Adrenal gland (tissue), 12 donors: ENCODE measurements around the gene ATP1A1. TPM values are rescaled to one million over a fixed set of nuclear protein-coding genes. Genes with fewer than 3 reads are reported as not detected.
A peak's percentile ranks its signal among the peaks of the same experiment; 100 is the strongest.

Experiments used
- DNase-seq, 7 donors: peaks; one replicate each; pipeline ENCODE4 v3.0.0-alpha.2; 2019 to 2020
- H3K27ac ChIP-seq, 5 donors: fragments of 200-600 bp; sonication (generic) in 4 of 5; 1 replicate in 3 of 5; 2 replicates in 2 of 5; pipeline versions ENCODE4 v1.5.1 to v1.8.0; 2016 to 2020; ENCODE audit warnings: mild to moderate bottlenecking in 1 of 5
- H3K27me3 ChIP-seq: fragments of 200-600 bp; 2 replicates; pipeline ENCODE4 v1.8.0; 2021
- H3K36me3 ChIP-seq, 2 donors: fragments of 200-600 bp; replicated peaks in 1 of 2; 1 replicate in 1 of 2; 2 replicates in 1 of 2; pipeline versions ENCODE4 v1.5.1 to v1.8.0; 2018 to 2022
- H3K4me1 ChIP-seq, 2 donors: fragments of 200-600 bp; replicated peaks in 1 of 2; 1 replicate in 1 of 2; 2 replicates in 1 of 2; pipeline versions ENCODE4 v1.5.1 to v1.8.0; 2018 to 2021
- H3K4me3 ChIP-seq, 4 donors: fragments of 200-600 bp; sonication (generic) in 3 of 4; one replicate each; pipeline ENCODE4 v1.5.1; 2016 to 2018
- H3K9me3 ChIP-seq, 3 donors: fragments of 200-600 bp; sonication (generic) in 1 of 3; replicated peaks in 1 of 3; 1 replicate in 2 of 3; 2 replicates in 1 of 3; pipeline versions ENCODE4 v1.5.1 to v1.8.0; 2016 to 2021
- POLR2A ChIP-seq, 2 donors: fragments of 450-650 bp; IDR thresholded peaks; one replicate each; pipeline ENCODE4 v1.6.1; 2017; ENCODE audit warnings: antibody characterized with exemption in 2 of 2, mild to moderate bottlenecking in 2 of 2, moderate library complexity in 1 of 2
- WGBS, 4 donors: extraction: QIAGEN DNeasy Blood & Tissue Kit in 2 of 4; methylation state at CpG; one replicate each; pipeline versions ENCODE4 v1.1.5 to v1.1.7; 2013 to 2017; 5-methylcytosine and 5-hydroxymethylcytosine counted together
- intact Hi-C, 2 donors: fragments of 100-400 bp; cut with DNase I; formaldehyde crosslinking; loops; one replicate each; pipeline versions ENCODE4 v1.14.1 to v1.15.0; 2022 to 2023
- polyA plus RNA-seq, 3 donors: library from polyadenylated mRNA; stranded (reverse); fragments of 200-250 nt in 2 of 3; fragments of 350-450 nt in 1 of 3; fragmentation: Illumina TruSeq in 1 of 3; extraction: RNeasy Lipid Tissue Mini Kit (QIAGEN cat#74804) in 1 of 3; gene quantifications; one replicate each; pipeline ENCODE4 v1.2.3, GENCODE V29; 2013 to 2014
- total RNA-seq, 9 donors: library from RNA; depleted of rRNA in 4 of 9; stranded (reverse); fragments of >200 nt in 4 of 9; fragments of 120-200 nt in 1 of 9; fragmentation: NEBNext Ultra II Directional in 1 of 9; extraction: Animal tissue kit (Norgen Biotek cat#: 25700) in 1 of 9; gene quantifications; one replicate each; pipeline versions ENCODE4 v1.1.0 to v1.2.4, GENCODE V29; 2013 to 2023
- TF ChIP-seq, protein P1 (sequence below), 6 experiments: fragments of 450-650 bp in 4 of 6; fragments of 200-600 bp in 2 of 6; sonication (generic) in 1 of 6; IDR thresholded peaks; 1 replicate in 5 of 6; 2 replicates in 1 of 6; pipeline versions ENCODE4 v1.5.1 to v1.8.0; 2016 to 2021; ENCODE audit warnings: antibody characterized with exemption in 6 of 6, mild to moderate bottlenecking in 2 of 6, moderate library complexity in 1 of 6
- donor health status: healthy with polysubstance abuse.
- donor health status: Bipolar disorder and iron deficiency.
- donor health status: DM: yes; HTN: yes; CAD: no.
- donor health status: DM: no; HTN: no; CAD: no.
- donor health status: DM: no; HTN: no; CAD: no.
- donor health status: DM: yes; HTN: yes; CAD: no.

The ATP1A1 gene
- total and polyA plus RNA-seq, 12 donors, result 60.7 to 377 (median 222) TPM

DNA sequence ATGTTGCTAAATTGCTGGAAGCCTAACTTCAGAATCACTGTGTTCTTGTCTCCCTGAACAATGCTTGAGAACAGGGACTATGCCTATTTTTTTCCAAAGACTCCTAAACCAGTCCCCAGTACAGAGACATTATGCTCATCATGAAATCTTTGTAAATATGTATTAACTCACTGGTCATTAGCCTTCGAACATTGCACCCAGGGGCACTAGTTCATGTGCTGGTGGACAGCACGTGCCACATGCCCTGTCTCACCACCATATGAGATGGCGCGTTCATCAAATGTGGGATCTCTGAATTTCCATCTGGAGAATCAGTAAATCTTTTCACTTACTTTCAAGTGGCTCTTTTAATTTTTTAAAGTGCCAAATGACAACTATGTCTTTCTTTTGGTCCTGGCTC, 11.0 kb upstream of the ATP1A1 start:
- Histone ChIP-seq H3K4me3 (no peak overlapping the region), H3K9me3 (no peaks in the 10 kb centered on the region), H3K36me3 (no peaks in the 10 kb centered on the region), H3K27ac (no peak overlapping the region), H3K27me3 (no peaks in the 10 kb centered on the region), H3K4me1 (peaks cover 0 to 8% of the 10 kb centered on the region in 2 donors)
- intact Hi-C loops, result loop anchor here (5.0 to 10.0 kb wide), 3 partner anchors 120 to 217 kb away; no protein-coding TSS in a partner anchor
- TF ChIP-seq, protein P1, sequence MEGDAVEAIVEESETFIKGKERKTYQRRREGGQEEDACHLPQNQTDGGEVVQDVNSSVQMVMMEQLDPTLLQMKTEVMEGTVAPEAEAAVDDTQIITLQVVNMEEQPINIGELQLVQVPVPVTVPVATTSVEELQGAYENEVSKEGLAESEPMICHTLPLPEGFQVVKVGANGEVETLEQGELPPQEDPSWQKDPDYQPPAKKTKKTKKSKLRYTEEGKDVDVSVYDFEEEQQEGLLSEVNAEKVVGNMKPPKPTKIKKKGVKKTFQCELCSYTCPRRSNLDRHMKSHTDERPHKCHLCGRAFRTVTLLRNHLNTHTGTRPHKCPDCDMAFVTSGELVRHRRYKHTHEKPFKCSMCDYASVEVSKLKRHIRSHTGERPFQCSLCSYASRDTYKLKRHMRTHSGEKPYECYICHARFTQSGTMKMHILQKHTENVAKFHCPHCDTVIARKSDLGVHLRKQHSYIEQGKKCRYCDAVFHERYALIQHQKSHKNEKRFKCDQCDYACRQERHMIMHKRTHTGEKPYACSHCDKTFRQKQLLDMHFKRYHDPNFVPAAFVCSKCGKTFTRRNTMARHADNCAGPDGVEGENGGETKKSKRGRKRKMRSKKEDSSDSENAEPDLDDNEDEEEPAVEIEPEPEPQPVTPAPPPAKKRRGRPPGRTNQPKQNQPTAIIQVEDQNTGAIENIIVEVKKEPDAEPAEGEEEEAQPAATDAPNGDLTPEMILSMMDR (IDR thresholded peaks at IDR 0.05), result no peak
- no peak for TF ChIP-seq POLR2A (IDR thresholded peaks at IDR 0.05)
- no peak for DNase-seq
- 86 to 95% (median 94%) methylated on average over 4 of the region's 4 CpGs for WGBS, 4 donors

DNA sequence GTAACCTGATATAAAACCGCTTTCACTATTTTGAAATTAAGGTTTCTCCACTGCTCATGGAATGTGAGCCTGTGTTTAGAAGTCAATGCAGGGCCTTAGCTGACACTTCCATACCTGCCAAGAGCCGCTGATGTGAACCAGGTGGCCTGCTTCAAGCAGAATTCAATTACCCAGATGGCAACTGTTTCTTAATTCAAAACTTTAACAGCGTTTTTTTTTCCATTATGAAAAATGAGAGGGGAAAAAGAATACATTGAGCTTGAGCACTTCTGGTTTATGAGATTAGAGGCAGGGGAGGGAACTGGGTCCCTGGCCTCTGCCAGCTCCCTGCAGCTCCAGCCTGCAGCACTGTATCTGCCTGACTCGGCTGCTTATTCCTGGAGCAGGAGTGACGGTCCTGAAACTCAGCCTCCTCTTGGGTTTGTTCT, 7.7 kb upstream of the ATP1A1 start:
- intact Hi-C loops, result loop anchor here in 1 of 2 donors (10.0 kb wide), 1 partner anchor 221 kb away; no protein-coding TSS in a partner anchor
- peak in 1 of 7 donors; percentile 74 for DNase-seq

DNA sequence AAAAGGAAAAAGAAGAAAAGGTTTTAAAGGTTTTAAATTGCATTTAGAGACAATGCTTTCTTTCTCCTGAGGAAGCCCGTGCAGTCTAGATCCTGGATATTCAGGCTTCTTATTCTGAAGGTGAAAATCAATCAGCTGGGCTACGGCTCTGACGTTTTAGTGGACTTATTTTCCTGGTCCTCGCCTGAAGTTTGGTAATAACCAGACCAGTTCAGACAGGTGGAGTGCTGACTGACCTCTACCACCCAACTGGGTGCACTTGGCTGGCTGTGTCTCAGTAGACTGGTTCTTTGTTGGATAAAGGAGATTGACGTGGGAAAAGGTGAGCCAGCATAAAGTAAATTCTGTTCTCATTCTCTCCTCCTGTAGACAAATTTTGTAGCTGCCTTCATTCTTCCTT, 7.2 kb upstream of the ATP1A1 start:
- Histone ChIP-seq H3K9me3 (no peaks in the 10 kb centered on the region), H3K27ac (no peak overlapping the region), H3K4me1 (peaks cover 0 to 4% of the 10 kb centered on the region in 2 donors), H3K36me3 (no peaks in the 10 kb centered on the region), H3K4me3 (no peak overlapping the region), H3K27me3 (no peaks in the 10 kb centered on the region)
- intact Hi-C loops, result loop anchor here in 1 of 2 donors (10.0 kb wide), 1 partner anchor 221 kb away; no protein-coding TSS in a partner anchor
- no peak for DNase-seq
- WGBS, 4 donors, result 77 to 98% (median 87%) methylated on average over 5 of the region's 5 CpGs
- TF ChIP-seq, protein P1 (IDR thresholded peaks at IDR 0.05), result no peak
- no peak for TF ChIP-seq POLR2A (IDR thresholded peaks at IDR 0.05)

More for the DNA sequence above, 7.7 kb upstream of the ATP1A1 start:
- H3K36me3 ChIP-seq, result no peaks in the 10 kb centered on the region
- no peak overlapping the region for H3K27ac ChIP-seq
- H3K27me3 ChIP-seq, result no peaks in the 10 kb centered on the region
- TF ChIP-seq POLR2A (IDR thresholded peaks at IDR 0.05), result no peak
- TF ChIP-seq, protein P1 (IDR thresholded peaks at IDR 0.05), result no peak
- H3K9me3 ChIP-seq, result no peaks in the 10 kb centered on the region
- peaks cover 0 to 8% of the 10 kb centered on the region in 2 donors for H3K4me1 ChIP-seq
- 77 to 83% (median 81%) methylated on average over 5 of the region's 5 CpGs for WGBS, 4 donors
- H3K4me3 ChIP-seq, result no peak overlapping the region

DNA sequence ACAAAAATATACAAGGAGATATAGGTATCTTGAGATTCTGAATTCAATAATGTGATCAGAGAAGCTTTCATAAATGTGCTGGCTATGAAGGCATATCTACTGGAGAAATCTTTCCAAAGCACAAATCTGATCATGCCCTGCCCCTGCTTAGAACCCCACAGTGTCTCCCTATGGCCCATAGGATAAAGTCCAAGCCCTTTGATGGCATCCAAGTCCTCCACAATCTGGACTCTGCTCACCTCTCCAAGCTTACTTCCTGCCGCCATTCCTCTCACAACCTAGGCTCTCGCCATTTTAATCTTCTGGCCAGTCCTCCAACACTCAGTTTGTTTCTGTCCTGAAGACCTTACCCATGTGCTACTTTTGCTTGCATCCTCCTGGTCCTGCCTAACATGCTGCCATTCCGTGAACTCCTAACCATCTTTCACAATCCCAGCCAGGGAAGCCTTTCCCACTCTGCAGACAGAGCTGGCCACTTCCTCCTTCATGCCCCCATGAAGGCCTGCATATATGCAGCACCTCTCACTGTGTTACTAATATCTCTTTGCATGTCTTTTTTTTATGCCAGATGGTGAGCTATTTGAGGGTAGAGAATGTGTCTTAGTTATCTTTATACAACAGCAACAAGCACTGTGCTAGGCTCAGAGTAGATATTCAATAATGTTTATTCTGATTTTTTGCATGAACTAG, 5.6 kb upstream of the ATP1A1 start:
- Histone ChIP-seq H3K9me3 (no peaks in the 10 kb centered on the region), H3K4me1 (peaks cover 0 to 4% of the 10 kb centered on the region in 2 donors), H3K27ac (no peak overlapping the region), H3K36me3 (no peaks in the 10 kb centered on the region), H3K4me3 (no peak overlapping the region), H3K27me3 (no peaks in the 10 kb centered on the region)
- WGBS, 4 donors, result 89 to 95% (median 92%) methylated on average over 3 of the region's 3 CpGs
- TF ChIP-seq, protein P1 (IDR thresholded peaks at IDR 0.05), result no peak
- no peak for TF ChIP-seq POLR2A (IDR thresholded peaks at IDR 0.05)
- intact Hi-C loops, result loop anchor here in 1 of 2 donors (10.0 kb wide), 1 partner anchor 223 kb away; no protein-coding TSS in a partner anchor
- no peak for DNase-seq
